Muscle layer of colon (tissue), 2 donors: Measurements from ENCODE around the gene NAGS.
"Not testable (repeated sequence)": the region's sequence is repeated elsewhere in the genome, so short reads cannot be mapped to it uniquely, and the experiment has no call there.

Experiments
- H3K27ac ChIP-seq: one replicate; pipeline ENCODE4 v1.7.0; 2013; ENCODE audit warnings: low read depth, mild to moderate bottlenecking, low read length, moderate library complexity
- H3K27me3 ChIP-seq, 2 donors: one replicate each; pipeline ENCODE4 v1.7.0; 2013; ENCODE audit warnings: low read length in 2 of 2, mild to moderate bottlenecking in 2 of 2; ENCODE audit not compliant: insufficient read depth in 2 of 2, control insufficient read depth in 1 of 2
- H3K36me3 ChIP-seq: one replicate; pipeline ENCODE4 v1.7.0; 2013; ENCODE audit warnings: mild to moderate bottlenecking, low read length; ENCODE audit not compliant: insufficient read depth
- H3K4me1 ChIP-seq: one replicate; pipeline ENCODE4 v1.7.0; 2013; ENCODE audit warnings: mild to moderate bottlenecking, low read length; ENCODE audit not compliant: insufficient read depth
- H3K4me3 ChIP-seq, 2 donors: one replicate each; pipeline ENCODE4 v1.7.0; 2013; ENCODE audit warnings: low read length in 2 of 2, low read depth in 1 of 2, mild to moderate bottlenecking in 1 of 2, moderate library complexity in 1 of 2
- H3K9ac ChIP-seq: one replicate; pipeline ENCODE4 v1.7.0; 2013; ENCODE audit warnings: low read length
- H3K9me3 ChIP-seq: one replicate; pipeline ENCODE4 v1.7.0; 2013; ENCODE audit warnings: mild to moderate bottlenecking, low read length
- donor health status: abdominal sarcoma.
- donor health status: Adenocarcinoma of cecum.

Gene NAGS

DNA sequence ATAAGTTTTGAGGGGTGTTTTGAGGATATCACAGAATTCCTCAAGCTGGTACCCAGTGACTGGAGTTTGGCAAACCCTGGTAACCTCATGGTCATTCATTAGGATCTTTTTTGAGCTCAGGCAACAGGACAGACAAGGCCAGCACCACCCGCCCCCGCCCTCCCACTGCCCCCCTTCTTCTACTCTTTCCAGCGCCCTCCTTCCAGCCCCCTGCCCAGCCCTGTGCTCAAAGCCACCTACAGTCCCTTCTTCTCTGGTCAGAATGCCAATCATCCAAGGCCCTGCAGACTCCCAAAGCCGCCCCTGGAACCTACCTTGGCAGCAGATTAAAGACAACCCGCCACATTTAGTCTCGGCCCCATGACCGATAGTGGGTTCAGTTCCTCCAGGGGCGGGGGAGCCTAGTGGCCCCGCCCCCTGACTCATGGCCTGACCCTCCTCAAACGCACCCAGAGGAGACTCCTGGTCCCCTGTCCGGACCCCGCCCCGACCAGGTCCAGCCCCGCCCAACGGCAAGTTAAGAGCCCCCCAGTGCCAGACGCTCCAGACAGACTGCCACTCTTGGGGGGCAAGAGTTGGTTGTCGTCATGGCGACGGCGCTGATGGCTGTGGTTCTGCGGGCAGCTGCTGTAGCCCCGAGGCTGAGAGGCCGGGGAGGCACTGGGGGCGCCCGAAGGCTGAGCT is at the start of gene NAGS:
TSS of gene NAGS (plus strand) at position 546 of the 684 bp plus-strand sequence. CDS start at position 588, 42 bp downstream.
- Histone ChIP-seq H3K4me1 (peaks cover 24% of the 10 kb centered on the region), H3K27me3 (peaks cover 12 to 44% of the 10 kb centered on the region in 2 donors), H3K9ac (no peak within 1 kb of the TSS), H3K4me3 (no peak within 1 kb of the TSS), H3K9me3 (no peaks in the 10 kb centered on the region), H3K36me3 (no peaks in the 10 kb centered on the region), H3K27ac (no peak within 1 kb of the TSS)

GRCh38 chr17:43956222-43956621 is 48.2 kb upstream of the NAGS start:
- Histone ChIP-seq H3K27ac (no peak overlapping the region), H3K4me1 (no peaks in the 10 kb centered on the region), H3K4me3 (no peak overlapping the region), H3K27me3 (peaks cover 10 to 32% of the 10 kb centered on the region in 2 donors), H3K36me3 (no peaks in the 10 kb centered on the region), H3K9me3 (no peaks in the 10 kb centered on the region), H3K9ac (no peak overlapping the region)

- Histone ChIP-seq H3K27ac (no peak overlapping the region), H3K4me3 (no peak overlapping the region), H3K36me3 (no peaks in the 10 kb centered on the region), H3K9ac (no peak overlapping the region), H3K4me1 (no peaks in the 10 kb centered on the region), H3K9me3 (no peaks in the 10 kb centered on the region), H3K27me3 (peaks cover 0 to 6% of the 10 kb centered on the region in 2 donors)
Observed at GRCh38 chr17:43958748-43959352, 45.6 kb upstream of the NAGS start.

DNA sequence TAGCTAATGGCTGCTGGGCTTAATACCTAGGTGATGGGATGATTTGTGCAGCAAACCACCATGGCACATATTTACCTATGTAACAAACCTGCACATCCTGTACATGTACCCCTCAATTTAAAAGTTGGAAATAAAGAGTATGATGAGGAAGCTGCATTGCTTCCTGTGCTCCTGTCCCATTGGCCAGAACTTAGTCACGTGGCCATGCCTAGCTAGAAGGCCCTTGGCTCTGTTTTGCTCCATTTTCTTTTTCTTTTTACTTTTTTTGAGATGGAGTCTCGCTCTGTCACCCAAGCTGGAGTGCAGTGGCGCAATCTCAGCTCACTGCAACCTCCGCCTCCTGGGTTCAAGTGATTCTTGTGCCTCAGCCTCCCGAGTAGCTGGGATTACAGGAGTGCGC is 43.1 kb upstream of the NAGS start:
- not testable (repeated sequence) for H3K4me1 ChIP-seq, H3K4me3 ChIP-seq, H3K9me3 ChIP-seq, H3K9ac ChIP-seq, H3K27me3 ChIP-seq, H3K27ac ChIP-seq, H3K36me3 ChIP-seq

- no peak overlapping the region for H3K27ac ChIP-seq
- H3K9ac ChIP-seq, result no peak overlapping the region
- H3K4me1 ChIP-seq, result no peaks in the 10 kb centered on the region
- no peak overlapping the region for H3K4me3 ChIP-seq
- no peaks in the 10 kb centered on the region for H3K36me3 ChIP-seq
- no peaks in the 10 kb centered on the region for H3K27me3 ChIP-seq
- no peaks in the 10 kb centered on the region for H3K9me3 ChIP-seq
Observed at GRCh38 chr17:43961954-43962353, 42.5 kb upstream of the NAGS start.

DNA sequence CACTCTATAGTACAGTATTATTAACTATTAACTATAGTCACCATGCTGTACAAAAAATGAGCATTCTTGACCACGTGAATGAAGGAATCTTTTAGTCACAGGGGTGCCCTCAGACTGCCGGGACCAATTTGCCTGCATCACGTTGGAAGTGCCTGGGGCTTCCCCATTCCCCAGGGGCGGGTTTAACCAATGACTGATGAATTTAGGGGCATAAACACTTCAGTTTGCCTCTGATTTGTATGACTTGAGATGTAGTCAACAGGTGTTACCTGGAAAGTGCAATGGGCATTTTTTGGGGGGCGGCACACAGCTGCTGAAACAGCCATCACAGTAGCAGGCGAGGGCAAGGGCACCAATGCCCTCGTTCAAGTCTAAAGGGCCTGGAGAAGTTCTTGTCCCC is 41.9 kb upstream of the NAGS start:
- Histone ChIP-seq H3K27me3 (no peaks in the 10 kb centered on the region), H3K4me1 (no peaks in the 10 kb centered on the region), H3K9me3 (no peaks in the 10 kb centered on the region), H3K4me3 (no peak overlapping the region), H3K9ac (no peak overlapping the region), H3K27ac (no peak overlapping the region), H3K36me3 (no peaks in the 10 kb centered on the region)

DNA sequence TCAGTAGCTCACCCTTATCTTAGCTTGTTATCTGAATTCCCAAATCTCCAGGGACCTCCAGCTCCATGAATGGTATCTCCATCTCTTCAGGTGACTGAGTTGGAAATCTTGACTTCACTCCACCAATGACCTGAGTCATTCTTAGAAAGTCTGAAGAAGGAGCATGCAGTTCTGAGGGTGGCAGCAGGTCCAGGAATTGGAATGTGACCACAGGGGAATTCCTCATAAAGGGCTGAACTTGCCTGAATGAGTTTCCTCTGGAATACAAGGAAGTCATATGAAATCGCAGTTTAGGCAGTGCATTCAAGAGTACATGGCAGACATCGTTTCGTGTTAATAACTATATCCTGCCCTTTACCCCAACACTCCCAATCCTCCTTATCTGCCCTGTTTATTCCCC is 38.1 kb upstream of the NAGS start:
- no peaks in the 10 kb centered on the region for H3K9me3 ChIP-seq
- H3K27me3 ChIP-seq, result no peaks in the 10 kb centered on the region
- H3K4me3 ChIP-seq, result no peak overlapping the region
- H3K4me1 ChIP-seq, result no peaks in the 10 kb centered on the region
- no peak overlapping the region for H3K9ac ChIP-seq
- H3K36me3 ChIP-seq, result no peaks in the 10 kb centered on the region
- H3K27ac ChIP-seq, result no peak overlapping the region

GRCh38 chr17:43967251-43967875 is 37.1 kb upstream of the NAGS start:
- Histone ChIP-seq H3K27me3 (no peaks in the 10 kb centered on the region), H3K36me3 (no peaks in the 10 kb centered on the region), H3K9me3 (no peaks in the 10 kb centered on the region), H3K27ac (no peak overlapping the region), H3K4me3 (peak overlapping the region in 1 of 2 donors; percentile 14), H3K4me1 (no peaks in the 10 kb centered on the region), H3K9ac (no peak overlapping the region)

- Histone ChIP-seq H3K36me3 (no peaks in the 10 kb centered on the region), H3K4me3 (no peak overlapping the region), H3K9me3 (no peaks in the 10 kb centered on the region), H3K27me3 (peaks cover 3 to 10% of the 10 kb centered on the region in 2 donors), H3K27ac (no peak overlapping the region), H3K9ac (no peak overlapping the region), H3K4me1 (no peaks in the 10 kb centered on the region)
Observed at GRCh38 chr17:43970366-43970765, 34.1 kb upstream of the NAGS start.

DNA sequence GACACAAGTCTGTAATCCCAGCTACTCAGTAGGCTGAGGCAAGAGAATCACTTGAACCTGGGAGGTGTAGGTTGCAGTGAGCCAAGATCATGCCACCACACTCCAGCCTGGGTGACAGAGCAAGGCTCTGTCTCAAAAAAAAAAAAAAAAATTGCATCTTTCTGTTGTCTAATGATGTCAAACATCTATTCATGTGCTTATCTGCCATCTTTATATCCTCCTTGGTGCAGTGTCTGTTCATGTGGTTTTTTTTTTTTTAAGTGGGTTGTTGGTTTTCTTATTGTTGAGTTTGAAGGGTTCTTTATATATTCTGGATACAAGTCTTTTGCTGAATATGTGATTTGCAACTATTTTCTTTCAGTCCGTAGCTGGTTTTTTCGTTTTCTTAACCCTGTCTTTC is 33.0 kb upstream of the NAGS start:
- not testable (repeated sequence) for H3K36me3 ChIP-seq, H3K4me1 ChIP-seq, H3K27ac ChIP-seq, H3K9ac ChIP-seq, H3K9me3 ChIP-seq, H3K27me3 ChIP-seq, H3K4me3 ChIP-seq

DNA sequence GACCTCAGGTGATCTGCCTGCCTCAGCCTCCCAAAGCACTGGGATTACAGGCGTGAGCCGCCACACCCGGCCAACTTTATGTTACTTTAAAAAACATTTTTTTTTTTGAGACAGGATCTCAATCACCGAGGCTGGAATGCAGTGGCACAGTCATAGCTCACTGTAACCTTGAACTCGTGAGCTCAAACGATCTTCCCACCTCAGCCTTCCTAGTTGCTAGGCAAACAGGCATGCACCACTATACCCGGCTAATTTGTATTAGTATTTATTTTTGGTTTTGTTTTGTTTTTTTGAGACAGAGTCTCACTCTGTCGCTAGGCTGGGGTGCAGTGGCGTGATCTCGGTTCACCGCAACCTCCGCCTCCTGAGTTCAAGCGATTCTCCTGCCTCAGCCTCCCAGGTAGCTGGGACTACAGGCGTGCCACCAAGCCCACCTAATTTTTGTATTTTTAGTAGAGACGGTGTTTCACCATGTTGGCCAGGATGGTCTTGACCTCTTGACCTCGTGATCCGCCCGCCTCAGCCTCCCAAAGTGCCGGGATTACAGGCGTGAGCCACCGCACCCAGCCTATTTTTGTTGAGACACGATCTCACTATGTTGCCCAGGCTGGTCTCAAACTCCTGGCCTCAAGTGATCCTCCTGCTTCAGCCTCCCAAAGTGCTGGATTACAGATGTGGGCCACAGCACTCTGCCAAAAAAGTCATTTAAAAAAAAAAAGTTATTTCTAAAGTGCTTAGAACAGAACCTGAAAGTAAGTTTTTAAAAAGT is 31.8 kb upstream of the NAGS start:
- H3K36me3 ChIP-seq, H3K27me3 ChIP-seq, H3K9me3 ChIP-seq, H3K4me3 ChIP-seq, H3K4me1 ChIP-seq, H3K9ac ChIP-seq, H3K27ac ChIP-seq: not testable (repeated sequence)
